Panc1 (cell line): ENCODE measurements around the gene LBH.

ENCODE experiments used
- CTCF ChIP-seq: fragments of 450-650 bp; IDR thresholded peaks from 2 replicates; pipeline ENCODE4 v1.5.1; 2017; ENCODE audit warnings: mild to moderate bottlenecking
- POLR2AphosphoS5 ChIP-seq: IDR thresholded peaks from 2 replicates; pipeline ENCODE4 v1.6.1; 2012; ENCODE audit warnings: mild to moderate bottlenecking, low read depth, low read length, moderate library complexity
- REST ChIP-seq, 2 experiments: IDR thresholded peaks; 2 replicates each; pipeline ENCODE4 v1.6.1; 2011 to 2012; ENCODE audit warnings: low read depth in 2 of 2, control low read depth in 1 of 2, low read length in 1 of 2, mild to moderate bottlenecking in 1 of 2, moderate library complexity in 1 of 2; ENCODE audit not compliant: insufficient read depth in 1 of 2

GRCh38 chr2:30245364-30245763 lies 14.0 kb downstream of the LBH start:
- TF ChIP-seq CTCF = no peak
- no peak for TF ChIP-seq POLR2AphosphoS5
- no peak for TF ChIP-seq REST (IDR thresholded peaks at IDR 0.05; ENCODE audit: insufficient read depth in 1 of 2, low read depth in 2 of 2, low read length in 1 of 2)
